Stimulated activated CD4-positive, alpha-beta T cell treated with anti-CD3 and anti-CD28 coated beads, Interleukin-4, amount 100 ng/mL, for 1 hour (primary cell): ENCODE measurements around the gene RGS19.
A peak's percentile ranks its signal among the peaks of the same experiment; 100 is the strongest.

Experiments used
- DNase-seq: peaks from one replicate; pipeline ENCODE4 v3.0.0-alpha.2; 2020

The RGS19 gene

GRCh38 chr20:64107736-64108457 lies 28.6 kb upstream of the RGS19 start:
- no peak for DNase-seq

GRCh38 chr20:64106981-64107735 lies 27.8 kb upstream of the RGS19 start, which contains the start of gene NPBWR2:
TSS of gene NPBWR2 (minus strand) at chr20:64107565. CDS start at chr20:64106831, 734 bp downstream.
- peak; percentile 26 for DNase-seq

- no peak for DNase-seq
Observed at GRCh38 chr20:64106435-64106961, 27.2 kb upstream of the RGS19 start.

GRCh38 chr20:64105846-64106434 lies 26.6 kb upstream of the RGS19 start:
- no peak for DNase-seq

GRCh38 chr20:64104667-64105451 lies 25.5 kb upstream of the RGS19 start:
- DNase-seq = no peak

GRCh38 chr20:64103871-64104666 lies 24.8 kb upstream of the RGS19 start:
- no peak for DNase-seq

GRCh38 chr20:64102647-64103354 lies 23.5 kb upstream of the RGS19 start:
- DNase-seq = no peak

- peak; percentile 77 for DNase-seq
Observed at GRCh38 chr20:64101731-64102621, 22.7 kb upstream of the RGS19 start.

- no peak for DNase-seq
Observed at GRCh38 chr20:64100946-64101688, 21.8 kb upstream of the RGS19 start.

- DNase-seq = no peak
Observed at GRCh38 chr20:64100566-64100888, 21.2 kb upstream of the RGS19 start.

GRCh38 chr20:64099880-64100565 lies 20.7 kb upstream of the RGS19 start:
- no peak for DNase-seq

- DNase-seq = no peak
Observed at GRCh38 chr20:64099086-64099786, 19.9 kb upstream of the RGS19 start.

GRCh38 chr20:64098471-64099013 lies 19.2 kb upstream of the RGS19 start:
- no peak for DNase-seq

GRCh38 chr20:64096535-64096934 lies 17.2 kb upstream of the RGS19 start:
- no peak for DNase-seq

GRCh38 chr20:64095927-64096326 lies 16.6 kb upstream of the RGS19 start:
- no peak for DNase-seq

GRCh38 chr20:64095455-64095854 lies 16.1 kb upstream of the RGS19 start:
- DNase-seq = no peak

GRCh38 chr20:64093013-64093503 lies 13.7 kb upstream of the RGS19 start:
- DNase-seq = no peak
